T47D (cell line): ENCODE measurements around the gene ADRM1.

Experiments used
- DNase-seq, 2 experiments: peaks; one replicate each; pipeline versions ENCODE4 v3.0.0 to v3.0.0-alpha.2; 2011 to 2012; ENCODE audit warnings: low read depth in 1 of 2, low spot score in 1 of 2
- JUND ChIP-seq: IDR thresholded peaks from 2 replicates; pipeline ENCODE4 v1.6.1; 2012; ENCODE audit warnings: low read depth
- in situ Hi-C: cut with HindIII; loops from 2 replicates; pipeline ENCODE4 v1.10.0; 2016; ENCODE audit warnings: low sequenced_read_pairs, low pct_unique_long_range_greater_than_20kb

The ADRM1 gene

GRCh38 chr20:62328684-62329388, 26.0 kb downstream of the ADRM1 start:
- no peak for TF ChIP-seq JUND
- DNase-seq, result no peak
- in situ Hi-C loops, result no loop called here

- TF ChIP-seq JUND, result no peak
- DNase-seq, result no peak
- in situ Hi-C loops, result no loop called here
Measured at GRCh38 chr20:62329389-62330377, 26.9 kb downstream of the ADRM1 start.

DNA sequence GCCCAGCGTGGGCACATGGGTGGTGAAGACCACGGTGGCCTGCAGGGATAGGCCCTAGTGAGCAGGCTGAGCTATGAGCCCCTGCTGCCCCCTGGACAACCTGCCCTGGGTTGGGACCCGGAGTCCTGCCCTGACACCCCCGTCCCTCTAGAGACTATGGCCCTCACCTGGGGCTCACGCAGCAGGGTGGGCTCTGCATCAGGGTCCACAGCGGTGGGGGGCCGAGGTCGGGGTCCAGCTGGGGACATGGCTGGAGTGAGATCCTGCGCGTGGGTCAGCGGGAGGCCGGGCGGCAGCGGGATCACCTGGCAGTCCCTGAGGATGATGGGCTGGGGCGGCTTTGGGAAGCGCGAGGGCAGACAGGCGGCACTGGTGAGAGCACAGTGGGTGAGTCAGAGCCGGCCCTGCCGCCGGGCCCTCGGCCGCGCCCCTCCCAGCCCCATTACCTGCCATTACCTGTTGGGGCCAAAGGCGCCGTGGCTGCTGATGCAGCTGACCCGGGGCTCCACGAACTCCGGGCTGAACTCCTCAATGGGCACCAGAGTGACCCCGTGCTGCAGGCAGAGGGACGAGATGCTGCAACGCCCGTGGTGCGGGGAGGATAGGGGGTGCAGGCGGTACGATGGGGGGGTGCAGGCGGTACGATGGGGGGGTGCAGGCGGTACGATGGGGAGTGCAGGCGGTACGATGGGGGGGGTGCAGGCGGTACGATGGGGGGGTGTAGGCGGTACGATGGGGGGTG, 27.9 kb downstream of the ADRM1 start:
- TF ChIP-seq JUND, result no peak
- in situ Hi-C loops, result no loop called here
- no peak for DNase-seq

DNA sequence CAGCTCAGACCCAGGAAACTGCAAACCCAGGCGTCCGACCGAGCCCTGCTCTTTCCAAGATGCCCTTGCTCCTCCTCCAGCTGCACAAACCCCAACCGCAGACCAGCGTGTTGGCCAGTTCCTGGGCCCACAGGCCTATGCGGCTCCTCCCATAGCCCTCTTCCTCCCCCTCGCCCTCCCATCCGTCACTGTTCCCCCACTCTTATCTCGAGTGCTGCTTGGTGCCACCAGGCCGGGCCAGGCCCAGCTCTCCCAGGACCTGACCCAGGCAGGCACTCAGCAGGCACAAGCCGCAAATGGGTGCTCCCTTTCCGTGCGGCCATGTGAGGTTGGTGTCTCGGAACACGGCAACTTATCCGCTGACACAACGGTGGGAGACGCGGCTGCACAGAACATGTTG, 28.6 kb downstream of the ADRM1 start:
- in situ Hi-C loops, result no loop called here

GRCh38 chr20:62332421-62332820, 29.6 kb downstream of the ADRM1 start:
- no peak for DNase-seq

More for the DNA sequence above, 28.6 kb downstream of the ADRM1 start:
- no peak for DNase-seq
- TF ChIP-seq JUND, result no peak

GRCh38 chr20:62332989-62333819, 30.4 kb downstream of the ADRM1 start:
- no peak for DNase-seq
- in situ Hi-C loops, result no loop called here
- no peak for TF ChIP-seq JUND

More at GRCh38 chr20:62332421-62332820, 29.6 kb downstream of the ADRM1 start:
- in situ Hi-C loops, result no loop called here
- TF ChIP-seq JUND, result no peak

GRCh38 chr20:62333820-62334595, 31.2 kb downstream of the ADRM1 start:
- in situ Hi-C loops, result no loop called here
- no peak for DNase-seq
- TF ChIP-seq JUND, result no peak

DNA sequence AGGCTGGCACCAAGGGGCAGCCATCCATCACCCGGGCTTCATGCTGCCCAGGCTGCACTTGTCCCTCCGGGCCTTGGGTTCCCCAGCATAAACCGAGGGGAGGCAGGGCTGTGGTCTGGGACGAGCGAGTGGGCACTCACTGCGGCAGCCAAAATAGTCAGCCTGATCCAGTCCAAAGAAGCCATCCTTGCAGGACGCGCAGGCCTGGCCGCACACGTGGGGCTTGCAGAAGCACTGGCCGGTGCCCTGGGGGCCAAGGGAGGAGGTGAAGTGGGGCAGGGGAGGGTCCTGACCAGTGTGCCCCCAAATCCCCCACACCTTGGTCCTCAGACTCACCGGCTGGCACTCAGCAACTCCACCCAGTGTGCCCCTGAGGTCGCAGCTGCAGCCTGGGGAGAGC, 32.1 kb downstream of the ADRM1 start:
- no peak for TF ChIP-seq JUND
- in situ Hi-C loops, result no loop called here
- DNase-seq, result no peak

GRCh38 chr20:62335532-62335931, 32.7 kb downstream of the ADRM1 start:
- in situ Hi-C loops, result no loop called here
- TF ChIP-seq JUND, result no peak

DNA sequence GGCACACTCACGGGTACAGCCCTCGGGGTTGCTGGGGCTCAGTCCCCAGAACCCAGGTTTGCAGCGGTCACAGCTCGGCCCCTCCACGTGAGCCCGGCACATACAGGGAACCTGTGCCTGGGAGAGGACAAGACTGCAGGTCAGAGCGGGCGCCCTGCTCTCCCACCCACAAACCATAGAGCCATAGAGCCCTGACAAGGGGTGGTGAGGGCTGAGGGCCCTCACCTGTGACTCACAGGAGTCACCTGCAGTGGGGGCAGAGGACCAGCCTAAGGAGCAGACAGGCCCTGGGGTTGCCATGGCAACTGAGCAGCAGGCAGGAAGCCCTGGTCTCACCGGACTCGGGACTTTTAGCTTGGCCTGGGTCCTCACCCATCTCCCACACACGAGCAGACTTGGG, 33.5 kb downstream of the ADRM1 start:
- no peak for TF ChIP-seq JUND
- DNase-seq, result no peak
- in situ Hi-C loops, result no loop called here

More at GRCh38 chr20:62335532-62335931, 32.7 kb downstream of the ADRM1 start:
- DNase-seq, result no peak

GRCh38 chr20:62336775-62337557, 34.2 kb downstream of the ADRM1 start:
- no peak for TF ChIP-seq JUND
- in situ Hi-C loops, result no loop called here
- no peak for DNase-seq
